Memory B cell (primary cell): ENCODE measurements around the gene SLC5A4.
"Not testable (repeated sequence)": the region's sequence is repeated elsewhere in the genome, so short reads cannot be mapped to it uniquely, and the experiment has no call there.

Experiments used
- ATAC-seq: fragments of 150-1000 bp; cut with Tn5 transposase; 2 replicates; pipeline ENCODE4 v1.10.0; 2021; ENCODE audit warnings: low read depth, mild to moderate bottlenecking, moderate library complexity
- DNase-seq, 2 donors: peaks; one replicate each; pipeline ENCODE4 v3.0.0; 2022; ENCODE audit warnings: low spot score in 2 of 2
- H3K27ac Mint-ChIP-seq: one replicate; pipeline ENCODE4 v1.8.0; 2022; ENCODE audit warnings: mild to moderate bottlenecking, moderate library complexity, mixed read lengths
- H3K27me3 Mint-ChIP-seq: one replicate; pipeline ENCODE4 v1.8.0; 2022; ENCODE audit warnings: mixed read lengths
- H3K36me3 Mint-ChIP-seq: one replicate; pipeline ENCODE4 v1.8.0; 2022; ENCODE audit warnings: mild to moderate bottlenecking, mixed read lengths
- H3K4me1 Mint-ChIP-seq: one replicate; pipeline ENCODE4 v1.8.0; 2022; ENCODE audit warnings: mixed read lengths
- H3K4me3 Mint-ChIP-seq: one replicate; pipeline ENCODE4 v1.8.0; 2022; ENCODE audit warnings: mild to moderate bottlenecking, moderate library complexity, mixed read lengths
- H3K9me3 Mint-ChIP-seq: one replicate; pipeline ENCODE4 v1.8.0; 2022; ENCODE audit warnings: mixed read lengths

Gene SLC5A4

DNA sequence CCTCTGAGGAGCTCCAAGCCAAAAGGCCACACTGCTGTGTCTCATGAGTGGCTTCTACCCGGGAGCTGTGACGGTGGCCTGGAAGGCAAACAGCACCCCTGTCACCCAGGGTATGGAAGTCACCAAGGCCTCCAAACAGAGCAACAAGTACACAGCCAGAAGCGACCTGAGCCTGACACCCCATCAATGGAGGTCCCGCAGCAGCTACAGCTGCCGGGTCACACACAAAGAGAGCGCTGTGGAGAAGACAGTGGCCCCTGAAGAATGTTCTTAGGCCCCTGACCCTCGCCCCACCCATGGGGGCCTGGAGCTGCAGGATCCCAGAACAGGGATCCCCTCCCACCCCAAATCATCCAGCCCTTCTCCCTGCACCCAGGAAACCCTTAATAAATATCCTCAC is 55.2 kb downstream of the SLC5A4 start:
- Mint-ChIP-seq H3K9me3 (peaks cover 1% of the 10 kb centered on the region), H3K27ac (no peak overlapping the region), H3K4me3 (no peak overlapping the region), H3K4me1 (no peaks in the 10 kb centered on the region), H3K27me3 (peaks cover 27% of the 10 kb centered on the region), H3K36me3 (no peaks in the 10 kb centered on the region)
- ATAC-seq (no peak), DNase-seq (peak in 1 of 2 donors; percentile 7)

DNA sequence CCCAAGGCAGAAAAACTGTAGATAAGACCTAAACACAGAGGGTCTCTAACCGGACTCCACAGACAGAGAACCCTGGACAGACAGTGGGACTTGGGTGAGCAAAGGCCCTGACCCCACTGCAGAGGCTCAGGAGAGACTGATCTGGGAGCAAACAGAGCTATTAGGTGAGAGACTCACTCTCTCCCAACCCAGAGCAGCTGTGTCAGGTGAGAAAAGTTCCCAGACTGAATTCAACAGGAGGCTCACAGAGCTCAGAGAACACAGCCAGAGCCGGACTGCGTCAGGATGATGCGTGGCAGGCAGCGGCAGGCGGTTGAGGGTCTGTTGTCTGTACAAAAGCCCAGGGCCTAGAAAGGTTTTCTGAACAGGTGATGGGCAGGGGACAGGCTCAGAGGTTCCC is 55.8 kb downstream of the SLC5A4 start:
- Mint-ChIP-seq H3K9me3 (peaks cover 1% of the 10 kb centered on the region), H3K4me1 (no peaks in the 10 kb centered on the region), H3K27ac (no peak overlapping the region), H3K27me3 (peaks cover 25% of the 10 kb centered on the region), H3K4me3 (no peak overlapping the region), H3K36me3 (no peaks in the 10 kb centered on the region)
- DNase-seq = peak in 1 of 2 donors; percentile 3
- ATAC-seq = no peak

DNA sequence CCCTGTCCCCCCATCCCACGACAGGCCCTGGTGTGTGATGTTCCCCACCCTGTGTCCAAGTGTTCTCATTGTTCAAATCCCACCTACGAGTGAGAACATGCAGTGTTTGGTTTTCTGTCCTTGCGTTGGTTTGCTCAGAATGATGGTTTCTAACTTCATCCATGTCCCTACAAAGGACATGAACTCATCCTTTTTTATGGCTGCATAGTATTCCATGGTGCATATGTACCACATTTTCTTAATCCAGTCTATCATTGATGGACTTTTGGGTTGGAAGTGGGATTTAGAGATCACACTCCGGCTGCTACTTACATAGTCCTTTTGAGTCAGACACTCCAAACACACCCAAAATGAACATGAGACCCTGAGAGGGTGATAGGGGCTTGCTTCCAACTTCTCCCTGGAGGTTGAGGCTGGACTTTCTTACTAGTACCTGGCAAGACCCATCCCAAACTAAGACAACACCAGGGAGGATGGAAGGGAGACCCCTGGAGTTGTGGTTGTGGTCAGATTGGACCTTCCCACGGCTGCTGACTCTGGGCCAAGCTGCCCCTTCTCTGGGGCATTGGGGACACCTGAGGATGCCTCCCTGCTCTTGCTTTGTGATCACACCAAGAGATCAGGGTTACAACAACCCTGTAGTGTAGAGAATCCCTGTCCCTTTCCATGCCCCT is 57.5 kb downstream of the SLC5A4 start:
- not testable (repeated sequence) for H3K4me1 Mint-ChIP-seq, H3K36me3 Mint-ChIP-seq, H3K27ac Mint-ChIP-seq, H3K9me3 Mint-ChIP-seq, ATAC-seq, H3K4me3 Mint-ChIP-seq
- DNase-seq = peak in 1 of 2 donors; percentile 5
- peaks cover 21% of the 10 kb centered on the region for H3K27me3 Mint-ChIP-seq

DNA sequence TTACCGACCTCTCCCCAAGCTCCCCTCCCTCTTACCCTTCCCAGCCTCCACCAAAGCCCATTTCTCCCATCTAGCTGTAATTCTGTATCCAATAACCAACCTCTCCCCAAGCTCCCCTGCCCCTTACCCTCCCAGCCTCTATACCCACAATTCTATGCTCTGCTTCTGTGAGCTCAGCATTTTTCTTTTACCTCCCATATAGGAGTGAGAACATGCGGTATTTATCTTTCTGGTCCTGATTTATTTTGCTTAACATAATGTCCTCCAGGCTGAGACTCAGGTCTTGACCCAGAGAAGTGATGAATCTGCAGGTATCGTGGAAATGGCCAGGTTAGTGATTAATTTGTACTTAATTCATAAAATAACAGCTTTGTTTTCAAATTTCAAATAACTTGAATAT is 59.2 kb downstream of the SLC5A4 start:
- not testable (repeated sequence) for ATAC-seq

DNA sequence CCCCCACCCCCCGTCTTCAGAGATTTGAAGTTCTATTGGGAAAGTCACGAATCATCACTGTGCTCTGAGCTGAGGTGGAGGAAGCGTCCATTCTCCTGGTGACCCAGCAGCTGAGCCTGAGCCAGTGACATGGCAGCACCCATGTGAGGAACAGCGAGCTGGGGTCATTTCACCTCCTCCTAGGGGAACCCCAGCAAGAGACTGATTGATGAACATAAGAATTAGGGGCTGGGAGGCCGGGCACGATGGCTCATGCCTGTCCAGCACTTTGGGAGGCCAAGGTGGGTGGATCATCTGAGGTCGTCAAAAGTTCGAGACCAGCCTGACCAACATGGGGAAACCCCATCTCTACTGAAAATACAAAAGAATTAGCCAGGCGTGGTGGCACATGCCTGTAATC is 61.8 kb downstream of the SLC5A4 start:
- not testable (repeated sequence) for H3K9me3 Mint-ChIP-seq, H3K27ac Mint-ChIP-seq, H3K4me1 Mint-ChIP-seq, H3K36me3 Mint-ChIP-seq, H3K4me3 Mint-ChIP-seq, DNase-seq, ATAC-seq
- H3K27me3 Mint-ChIP-seq = peaks cover 15% of the 10 kb centered on the region

More for the DNA sequence above, 59.2 kb downstream of the SLC5A4 start:
- H3K4me3 Mint-ChIP-seq, H3K36me3 Mint-ChIP-seq, H3K27ac Mint-ChIP-seq, DNase-seq, H3K4me1 Mint-ChIP-seq, H3K9me3 Mint-ChIP-seq: not testable (repeated sequence)
- H3K27me3 Mint-ChIP-seq = peaks cover 20% of the 10 kb centered on the region

DNA sequence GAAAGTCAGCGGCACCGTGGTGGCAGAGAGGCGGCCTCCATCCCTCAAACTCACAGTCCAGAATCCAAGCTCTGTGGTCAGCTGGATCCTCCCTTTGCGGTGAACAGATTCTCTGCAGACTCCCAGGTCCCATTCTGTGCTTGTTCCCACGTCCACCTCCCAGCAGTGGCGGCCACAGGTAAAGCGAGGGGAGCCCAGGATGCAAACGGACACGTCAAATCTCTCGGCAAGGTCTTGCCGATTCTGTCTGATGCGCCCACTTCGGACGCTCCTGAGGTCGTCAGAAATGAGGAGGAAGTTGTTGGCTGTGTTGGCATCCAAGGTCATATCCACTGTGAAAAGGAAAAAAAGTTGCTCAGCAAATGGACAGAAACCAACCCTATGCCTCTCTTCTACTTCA is 64.1 kb downstream of the SLC5A4 start:
- not testable (repeated sequence) for H3K36me3 Mint-ChIP-seq, H3K27ac Mint-ChIP-seq, ATAC-seq, H3K9me3 Mint-ChIP-seq, H3K4me3 Mint-ChIP-seq, H3K4me1 Mint-ChIP-seq, DNase-seq
- H3K27me3 Mint-ChIP-seq = peaks cover 17% of the 10 kb centered on the region

DNA sequence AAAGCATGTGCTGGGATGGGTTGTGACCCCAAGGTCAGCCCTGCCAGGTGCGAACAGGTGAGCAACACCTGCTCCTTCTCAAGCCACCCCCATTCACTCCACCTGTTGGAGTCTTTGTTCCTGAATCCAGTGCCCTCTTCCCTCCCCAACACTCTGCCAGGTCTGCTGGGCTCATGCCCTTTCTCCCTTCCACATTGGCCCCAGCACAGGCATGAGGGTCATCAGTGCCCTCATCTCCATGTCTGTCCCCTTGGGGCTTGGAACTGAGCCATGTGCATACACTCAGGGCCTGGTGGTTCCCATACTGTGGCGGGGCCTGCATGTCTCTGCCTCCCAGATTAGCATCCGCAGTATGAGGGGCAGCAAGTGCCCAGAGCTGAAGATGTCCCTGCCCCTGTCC is 69.3 kb downstream of the SLC5A4 start:
- no peak for DNase-seq
- Mint-ChIP-seq H3K4me1 (no peaks in the 10 kb centered on the region), H3K36me3 (no peaks in the 10 kb centered on the region), H3K9me3 (no peaks in the 10 kb centered on the region), H3K27ac (no peak overlapping the region), H3K4me3 (no peak overlapping the region), H3K27me3 (peaks cover 12% of the 10 kb centered on the region)
- no peak for ATAC-seq

DNA sequence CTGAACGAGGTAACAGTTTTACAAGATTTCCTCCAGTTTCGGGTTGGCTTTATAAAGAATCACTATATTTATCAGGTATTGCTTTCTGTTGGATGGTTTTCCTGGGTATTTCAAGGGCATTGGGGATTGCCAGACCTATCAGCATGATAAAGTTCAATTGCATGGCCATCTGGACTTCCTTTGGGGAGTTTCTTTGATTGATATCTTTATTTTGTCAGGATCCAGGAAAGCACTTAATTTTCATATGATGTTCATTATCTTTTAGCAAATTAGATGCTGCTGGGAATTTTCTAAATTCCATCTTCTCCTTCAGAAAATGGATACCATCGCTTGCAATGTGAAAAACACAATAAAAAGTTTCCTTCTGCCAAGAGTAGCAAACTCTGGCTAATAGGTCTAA is 71.5 kb downstream of the SLC5A4 start:
- DNase-seq = no peak
- H3K27me3 Mint-ChIP-seq = peaks cover 14% of the 10 kb centered on the region
- no peak overlapping the region for H3K4me3 Mint-ChIP-seq
- no peak for ATAC-seq
- no peaks in the 10 kb centered on the region for H3K9me3 Mint-ChIP-seq
- H3K27ac Mint-ChIP-seq = no peak overlapping the region
- no peaks in the 10 kb centered on the region for H3K36me3 Mint-ChIP-seq
- H3K4me1 Mint-ChIP-seq = no peaks in the 10 kb centered on the region

DNA sequence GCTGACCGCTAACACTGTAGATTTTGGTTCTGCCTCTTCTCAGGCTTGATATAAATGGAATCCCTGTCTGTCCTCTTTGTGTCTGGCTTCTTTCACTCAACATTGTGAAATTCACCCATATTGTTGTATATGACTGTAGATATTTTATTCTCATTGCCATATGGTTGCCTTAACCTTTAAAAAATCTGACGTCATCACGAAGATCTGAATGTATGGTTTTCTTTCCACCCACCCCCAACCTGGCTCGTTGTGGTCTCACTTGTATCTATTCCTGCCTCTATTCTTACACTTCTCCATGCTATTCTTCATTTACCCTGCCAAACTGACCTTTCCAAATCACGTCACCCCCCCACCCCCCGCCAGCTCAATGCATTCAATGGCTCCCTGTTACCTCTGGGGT is 74.1 kb downstream of the SLC5A4 start:
- H3K4me3 Mint-ChIP-seq = no peak overlapping the region
- no peak overlapping the region for H3K27ac Mint-ChIP-seq
- peaks cover 10% of the 10 kb centered on the region for H3K27me3 Mint-ChIP-seq
- DNase-seq = no peak
- no peaks in the 10 kb centered on the region for H3K36me3 Mint-ChIP-seq
- no peaks in the 10 kb centered on the region for H3K9me3 Mint-ChIP-seq
- no peaks in the 10 kb centered on the region for H3K4me1 Mint-ChIP-seq
- no peak for ATAC-seq

DNA sequence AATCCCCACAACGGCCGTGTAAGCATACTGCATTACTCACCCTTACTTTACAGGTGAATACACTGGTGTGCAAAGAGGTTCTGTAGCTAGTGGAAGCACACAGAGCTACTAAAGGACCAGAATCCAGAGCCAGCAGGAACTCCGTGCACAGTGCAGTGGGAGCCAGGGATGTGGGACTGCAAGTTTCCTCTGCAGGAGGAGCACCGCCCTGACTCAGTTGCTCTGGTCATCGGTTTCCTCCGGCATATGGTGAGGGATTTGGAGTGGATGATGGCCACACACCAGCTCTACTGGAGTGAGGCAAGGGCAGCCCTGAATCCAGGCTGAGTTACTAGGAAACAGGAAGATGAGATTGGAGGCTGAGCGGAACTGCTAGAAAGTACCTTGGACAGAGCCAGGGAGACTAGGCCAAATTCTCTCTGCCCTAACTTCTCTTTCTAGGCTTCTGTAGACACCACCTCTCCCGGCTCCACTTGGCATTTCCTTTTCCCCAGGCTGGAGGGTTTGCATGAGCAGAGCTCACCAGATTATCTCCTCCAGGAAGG is 77.9 kb downstream of the SLC5A4 start:
- DNase-seq (no peak), ATAC-seq (no peak)
- H3K27ac Mint-ChIP-seq = no peak overlapping the region
- H3K4me1 Mint-ChIP-seq = no peaks in the 10 kb centered on the region
- no peaks in the 10 kb centered on the region for H3K36me3 Mint-ChIP-seq
- H3K4me3 Mint-ChIP-seq = no peak overlapping the region
- H3K9me3 Mint-ChIP-seq = no peaks in the 10 kb centered on the region
- H3K27me3 Mint-ChIP-seq = peaks cover 11% of the 10 kb centered on the region

DNA sequence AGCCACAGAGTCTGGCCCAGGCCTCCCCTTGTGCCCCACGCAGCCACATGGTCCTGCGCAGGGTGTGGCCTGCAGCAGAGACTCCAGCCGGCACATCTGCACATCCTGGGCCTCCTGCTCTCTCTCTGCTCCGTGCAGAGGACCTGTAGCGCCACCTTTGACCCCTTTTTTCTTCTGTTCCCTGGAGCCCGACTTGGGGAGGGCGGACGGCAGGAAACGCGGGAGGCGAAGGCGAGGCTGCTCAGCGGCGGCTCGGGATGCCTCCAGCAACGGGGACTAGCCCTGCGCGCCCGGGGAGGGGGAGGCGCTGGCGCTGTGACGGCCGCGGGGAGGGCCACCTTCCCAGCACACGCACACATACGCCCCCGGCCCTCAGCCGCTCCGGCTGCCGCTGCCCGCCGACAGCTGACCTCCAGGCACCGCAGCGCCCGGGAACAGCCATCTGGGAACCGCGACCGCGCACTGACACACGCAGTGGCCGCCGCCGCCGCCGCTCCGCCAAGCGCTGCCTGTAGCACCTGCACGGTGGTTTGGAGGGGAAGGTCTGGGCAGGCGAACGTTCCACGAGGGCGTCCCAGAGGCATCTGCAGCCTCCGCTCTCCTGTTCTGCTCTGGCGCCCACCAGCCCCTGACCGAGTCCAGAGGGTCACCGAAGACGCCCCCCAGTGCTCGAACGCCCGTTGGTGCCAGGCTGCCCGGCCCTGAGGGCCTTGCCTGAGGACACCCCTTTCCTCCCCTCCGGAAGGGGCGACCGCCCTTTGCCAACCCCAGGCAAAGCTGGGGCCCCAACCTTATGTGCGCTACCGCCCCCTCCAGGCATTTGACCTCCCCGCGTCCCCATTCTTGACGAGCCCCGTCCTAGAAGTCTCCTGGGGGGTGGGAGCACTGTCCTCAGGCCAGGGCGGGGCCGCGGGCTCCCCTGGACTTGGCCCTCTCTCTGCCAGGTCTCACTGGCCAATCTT is 79.2 kb downstream of the SLC5A4 start:
- H3K4me1 Mint-ChIP-seq = no peaks in the 10 kb centered on the region
- no peaks in the 10 kb centered on the region for H3K36me3 Mint-ChIP-seq
- no peak overlapping the region for H3K27ac Mint-ChIP-seq
- ATAC-seq = no peak
- H3K27me3 Mint-ChIP-seq = peaks cover 11% of the 10 kb centered on the region
- H3K4me3 Mint-ChIP-seq = no peak overlapping the region
- no peaks in the 10 kb centered on the region for H3K9me3 Mint-ChIP-seq
- no peak for DNase-seq

DNA sequence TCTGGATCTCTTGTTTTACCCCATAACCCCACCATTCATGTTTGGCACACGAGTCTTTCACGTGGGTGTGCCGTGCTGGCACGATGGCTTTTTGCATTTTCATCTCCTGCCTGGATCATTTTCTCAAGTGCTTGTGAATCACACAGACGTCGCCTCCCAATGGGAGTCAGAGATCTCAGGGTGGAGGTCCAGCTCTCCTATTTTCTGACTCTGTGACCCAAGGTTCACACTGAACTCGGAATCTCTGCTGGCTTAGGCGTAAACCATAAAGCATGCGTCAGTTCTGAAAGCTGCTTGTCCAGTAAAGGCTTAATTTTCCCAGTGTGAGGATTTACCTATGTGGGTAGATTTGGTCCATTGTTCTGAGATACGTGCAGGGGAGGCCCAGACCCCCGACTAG is 80.0 kb downstream of the SLC5A4 start:
- H3K4me3 Mint-ChIP-seq = no peak overlapping the region
- no peak for ATAC-seq
- no peaks in the 10 kb centered on the region for H3K4me1 Mint-ChIP-seq
- no peaks in the 10 kb centered on the region for H3K36me3 Mint-ChIP-seq
- peaks cover 11% of the 10 kb centered on the region for H3K27me3 Mint-ChIP-seq
- H3K9me3 Mint-ChIP-seq = no peaks in the 10 kb centered on the region
- no peak for DNase-seq
- H3K27ac Mint-ChIP-seq = no peak overlapping the region
